Stimulated activated CD4-positive, alpha-beta T cell treated with anti-CD3 and anti-CD28 coated beads, Interleukin-15, amount 100 ng/mL, for 48 hours (primary cell): Measurements from ENCODE around the gene KRT26.
"Not testable (repeated sequence)": the region's sequence is repeated elsewhere in the genome, so short reads cannot be mapped to it uniquely, and the experiment has no call there.

Source experiments
- DNase-seq, 2 donors: peaks; one replicate each; pipeline ENCODE4 v3.0.0-alpha.2; 2020; ENCODE audit warnings: low read depth in 2 of 2

KRT26 gene

GRCh38 chr17:40794466-40794865 is 22.5 kb upstream of the KRT26 start:
- no peak for DNase-seq

- DNase-seq = no peak
Observed at GRCh38 chr17:40793832-40794231, 21.8 kb upstream of the KRT26 start.

GRCh38 chr17:40791787-40792436 is 19.9 kb upstream of the KRT26 start:
- no peak for DNase-seq

GRCh38 chr17:40791111-40791510 is 19.1 kb upstream of the KRT26 start:
- no peak for DNase-seq

- DNase-seq = no peak
Observed at GRCh38 chr17:40782450-40782849, 10.4 kb upstream of the KRT26 start, which contains the start of gene KRT27. KRT27 (minus strand) TSS chr17:40782550; CDS start chr17:40782493, 57 bp downstream.

- DNase-seq = peak in 1 of 2 donors; percentile 4
Observed at GRCh38 chr17:40779181-40779909, 7.3 kb upstream of the KRT26 start.

- DNase-seq = no peak
Observed at GRCh38 chr17:40778461-40778860, 6.5 kb upstream of the KRT26 start.

GRCh38 chr17:40777971-40778370 is 6.0 kb upstream of the KRT26 start:
- no peak for DNase-seq

GRCh38 chr17:40777459-40777858 is 5.5 kb upstream of the KRT26 start:
- no peak for DNase-seq

- no peak for DNase-seq
Observed at GRCh38 chr17:40775945-40776344, 3.9 kb upstream of the KRT26 start.

- no peak for DNase-seq
Observed at GRCh38 chr17:40765657-40766056, 6.3 kb downstream of the KRT26 start.

- DNase-seq = no peak
Observed at GRCh38 chr17:40763752-40764151, 8.2 kb downstream of the KRT26 start.

GRCh38 chr17:40760105-40761016 is 11.6 kb downstream of the KRT26 start:
- DNase-seq = no peak

- no peak for DNase-seq
Observed at GRCh38 chr17:40755231-40755630, 16.8 kb downstream of the KRT26 start, which contains the start of gene KRT25. KRT25 (minus strand) TSS chr17:40755331; CDS start chr17:40755271, 60 bp downstream.

- no peak for DNase-seq
Observed at GRCh38 chr17:40753804-40754203, 18.2 kb downstream of the KRT26 start.

GRCh38 chr17:40751065-40751464 is 20.9 kb downstream of the KRT26 start:
- DNase-seq = no peak

GRCh38 chr17:40750391-40750790 is 21.6 kb downstream of the KRT26 start:
- DNase-seq = no peak

GRCh38 chr17:40748666-40749065 is 23.3 kb downstream of the KRT26 start:
- DNase-seq = not testable (repeated sequence)

GRCh38 chr17:40738553-40738952 is 33.4 kb downstream of the KRT26 start:
- no peak for DNase-seq

GRCh38 chr17:40735016-40735415 is 37.0 kb downstream of the KRT26 start:
- no peak for DNase-seq

GRCh38 chr17:40734018-40734417 is 38.0 kb downstream of the KRT26 start:
- DNase-seq = no peak

GRCh38 chr17:40730970-40731369 is 41.0 kb downstream of the KRT26 start:
- no peak for DNase-seq
